AG10803 (cell line): ENCODE measurements around the gene NCLN.

ENCODE experiments used
- DNase-seq: peaks from one replicate; pipeline ENCODE4 v3.0.0; 2010; ENCODE audit warnings: low read depth
- H3K4me3 ChIP-seq: 2 replicates; pipeline ENCODE4 v1.5.1; 2011; ENCODE audit warnings: mild to moderate bottlenecking, low read length, control low read depth
- CTCF ChIP-seq: conservative IDR thresholded peaks from 2 replicates; pipeline ENCODE4 v1.5.1; 2011; ENCODE audit warnings: mild to moderate bottlenecking, low read length, control low read depth, inconsistent platforms

The NCLN gene

DNA sequence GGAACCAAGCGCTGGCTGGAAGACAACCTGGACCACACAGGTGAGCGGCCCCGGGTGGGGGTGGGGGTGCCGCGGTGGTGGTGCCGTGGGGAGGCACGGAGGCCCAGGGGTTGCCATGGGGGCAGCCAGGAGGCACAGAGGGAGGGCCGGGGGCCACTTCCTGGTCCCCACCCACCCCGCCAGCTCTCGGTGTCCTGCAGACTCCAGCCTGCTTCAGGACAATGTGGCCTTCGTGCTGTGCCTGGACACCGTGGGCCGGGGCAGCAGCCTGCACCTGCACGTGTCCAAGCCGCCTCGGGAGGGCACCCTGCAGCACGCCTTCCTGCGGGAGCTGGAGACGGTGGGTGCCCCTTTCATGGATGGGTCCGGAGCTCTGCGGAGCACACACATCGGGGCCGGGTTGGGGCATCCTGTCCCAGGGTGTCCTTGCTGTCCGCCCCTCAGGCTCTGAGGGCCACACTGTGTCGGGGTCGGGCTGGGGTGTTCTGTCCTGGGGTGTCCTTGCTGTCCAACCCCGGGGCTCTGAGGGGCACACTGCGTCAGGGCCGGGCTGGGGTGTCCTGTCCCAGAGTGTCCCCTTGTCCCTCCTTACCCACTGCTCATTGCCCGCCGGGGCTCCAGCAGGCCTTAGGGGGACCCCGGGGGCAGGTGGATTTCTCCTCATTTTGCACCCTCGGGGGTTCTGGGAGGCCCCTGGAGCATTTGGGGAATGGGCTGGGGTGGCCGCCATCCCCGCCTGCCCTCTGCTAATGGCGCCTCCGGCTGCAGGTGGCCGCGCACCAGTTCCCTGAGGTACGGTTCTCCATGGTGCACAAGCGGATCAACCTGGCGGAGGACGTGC, 18.3 kb downstream of the NCLN start:
- no peak for DNase-seq
- H3K4me3 ChIP-seq, result no peak overlapping the region
- no peak for TF ChIP-seq CTCF

GRCh38 chr19:3204646-3205275, 19.0 kb downstream of the NCLN start:
- DNase-seq, result no peak
- H3K4me3 ChIP-seq, result no peak overlapping the region
- no peak for TF ChIP-seq CTCF

DNA sequence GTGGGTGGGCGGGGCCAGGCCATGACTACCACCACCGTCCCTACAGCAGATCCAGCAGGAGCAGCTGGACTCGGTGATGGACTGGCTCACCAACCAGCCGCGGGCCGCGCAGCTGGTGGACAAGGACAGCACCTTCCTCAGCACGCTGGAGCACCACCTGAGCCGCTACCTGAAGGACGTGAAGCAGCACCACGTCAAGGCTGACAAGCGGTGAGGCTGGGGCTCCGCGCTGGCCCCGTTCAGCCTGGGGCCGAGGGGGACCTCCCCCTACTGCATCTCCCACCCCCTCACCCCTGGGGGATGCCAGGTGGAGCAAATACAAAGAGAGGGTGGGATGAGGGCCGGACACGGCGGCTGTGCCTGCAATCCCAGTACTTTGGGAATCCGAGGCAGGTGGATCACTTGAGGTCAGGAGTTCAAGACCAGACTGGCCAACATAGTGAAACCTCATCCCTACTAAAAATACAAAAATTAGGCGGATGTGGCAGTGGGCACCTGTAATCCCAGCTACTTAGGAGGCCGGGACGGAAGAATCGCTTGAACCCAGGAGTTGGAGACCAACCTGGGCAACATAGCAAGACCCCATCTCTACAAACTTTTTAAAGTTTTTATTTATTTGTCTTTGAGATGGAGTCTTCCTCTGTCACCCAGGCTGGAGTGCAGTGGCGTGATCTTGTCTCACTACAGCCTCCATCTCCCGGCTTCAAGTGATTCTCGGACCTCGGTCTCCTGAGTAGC, 20.7 kb downstream of the NCLN start:
- H3K4me3 ChIP-seq, result no peak overlapping the region
- no peak for TF ChIP-seq CTCF
- no peak for DNase-seq

DNA sequence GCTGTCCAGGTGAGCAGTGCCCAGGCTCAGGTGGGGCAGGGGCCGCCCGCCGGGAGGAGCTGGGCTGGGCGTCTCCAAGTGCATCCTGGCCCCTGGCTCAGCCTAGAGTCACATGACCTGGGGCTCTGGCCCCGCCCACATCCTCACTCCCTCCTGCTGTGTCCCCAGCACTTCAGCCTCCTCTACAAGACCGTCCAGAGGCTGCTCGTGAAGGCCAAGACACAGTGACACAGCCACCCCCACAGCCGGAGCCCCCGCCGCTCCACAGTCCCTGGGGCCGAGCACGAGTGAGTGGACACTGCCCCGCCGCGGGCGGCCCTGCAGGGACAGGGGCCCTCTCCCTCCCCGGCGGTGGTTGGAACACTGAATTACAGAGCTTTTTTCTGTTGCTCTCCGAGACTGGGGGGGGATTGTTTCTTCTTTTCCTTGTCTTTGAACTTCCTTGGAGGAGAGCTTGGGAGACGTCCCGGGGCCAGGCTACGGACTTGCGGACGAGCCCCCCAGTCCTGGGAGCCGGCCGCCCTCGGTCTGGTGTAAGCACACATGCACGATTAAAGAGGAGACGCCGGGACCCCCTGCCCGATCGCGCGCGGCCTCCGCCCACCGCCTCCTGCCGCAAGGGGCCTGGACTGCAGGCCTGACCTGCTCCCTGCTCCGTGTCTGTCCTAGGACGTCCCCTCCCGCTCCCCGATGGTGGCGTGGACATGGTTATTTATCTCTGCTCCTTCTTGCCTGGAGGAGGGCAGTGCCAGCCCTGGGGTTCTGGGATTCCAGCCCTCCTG, 21.9 kb downstream of the NCLN start:
- no peak overlapping the region for H3K4me3 ChIP-seq
- no peak for TF ChIP-seq CTCF
- no peak for DNase-seq

DNA sequence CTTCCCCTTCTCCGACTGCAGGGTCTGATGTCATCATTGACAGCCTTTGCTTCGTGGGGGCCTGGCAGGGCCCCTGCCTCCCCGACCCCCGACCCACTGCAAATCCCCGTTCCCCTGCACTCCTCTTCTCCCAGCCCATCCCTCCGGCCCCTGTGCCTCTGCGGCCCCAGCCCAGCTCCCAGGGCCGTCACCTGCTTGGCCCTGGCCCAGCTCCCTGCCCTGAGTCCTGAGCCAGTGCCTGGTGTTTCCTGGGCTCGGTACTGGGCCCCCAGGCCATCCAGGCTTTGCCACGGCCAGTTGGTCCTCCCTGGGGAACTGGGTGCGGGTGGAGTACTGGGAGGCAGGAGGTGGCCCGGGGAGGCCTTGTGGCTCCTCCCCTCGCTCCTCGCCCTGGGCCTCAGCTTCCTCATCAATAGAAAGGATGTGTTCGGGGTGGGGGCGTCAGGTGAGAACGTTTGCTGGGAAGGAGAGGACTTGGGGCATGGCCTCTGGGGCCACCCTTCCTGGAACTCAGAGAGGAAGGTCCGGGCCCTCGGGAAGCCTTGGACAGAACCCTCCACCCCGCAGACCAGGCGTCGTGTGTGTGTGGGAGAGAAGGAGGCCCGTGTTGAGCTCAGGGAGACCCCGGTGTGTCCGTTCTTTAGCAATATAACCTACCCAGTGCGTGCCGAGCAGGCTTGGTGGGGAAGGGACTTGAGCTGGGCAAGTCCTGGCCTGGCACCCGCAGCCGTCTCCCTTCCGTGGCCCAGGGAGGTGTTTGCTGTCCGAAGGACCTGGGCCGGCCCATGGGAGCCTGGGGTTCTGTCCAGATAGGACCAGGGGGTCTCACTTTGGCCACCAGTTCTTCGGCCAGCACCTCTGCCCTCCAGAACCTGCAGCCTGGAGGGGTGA, 22.8 kb downstream of the NCLN start:
- no peak for TF ChIP-seq CTCF
- DNase-seq, result no peak
- H3K4me3 ChIP-seq, result no peak overlapping the region

GRCh38 chr19:3210347-3211017, 24.8 kb downstream of the NCLN start:
- no peak for DNase-seq
- TF ChIP-seq CTCF, result peak; percentile 67
- H3K4me3 ChIP-seq, result no peak overlapping the region
